T47D (cell line): ENCODE measurements around the gene HELB.

ENCODE experiments used
- DNase-seq, 2 experiments: peaks; one replicate each; pipeline versions ENCODE4 v3.0.0 to v3.0.0-alpha.2; 2011 to 2012; ENCODE audit warnings: low read depth in 1 of 2, low spot score in 1 of 2
- JUND ChIP-seq: IDR thresholded peaks from 2 replicates; pipeline ENCODE4 v1.6.1; 2012; ENCODE audit warnings: low read depth
- in situ Hi-C: cut with HindIII; loops from 2 replicates; pipeline ENCODE4 v1.10.0; 2016; ENCODE audit warnings: low sequenced_read_pairs, low pct_unique_long_range_greater_than_20kb

Gene HELB

DNA sequence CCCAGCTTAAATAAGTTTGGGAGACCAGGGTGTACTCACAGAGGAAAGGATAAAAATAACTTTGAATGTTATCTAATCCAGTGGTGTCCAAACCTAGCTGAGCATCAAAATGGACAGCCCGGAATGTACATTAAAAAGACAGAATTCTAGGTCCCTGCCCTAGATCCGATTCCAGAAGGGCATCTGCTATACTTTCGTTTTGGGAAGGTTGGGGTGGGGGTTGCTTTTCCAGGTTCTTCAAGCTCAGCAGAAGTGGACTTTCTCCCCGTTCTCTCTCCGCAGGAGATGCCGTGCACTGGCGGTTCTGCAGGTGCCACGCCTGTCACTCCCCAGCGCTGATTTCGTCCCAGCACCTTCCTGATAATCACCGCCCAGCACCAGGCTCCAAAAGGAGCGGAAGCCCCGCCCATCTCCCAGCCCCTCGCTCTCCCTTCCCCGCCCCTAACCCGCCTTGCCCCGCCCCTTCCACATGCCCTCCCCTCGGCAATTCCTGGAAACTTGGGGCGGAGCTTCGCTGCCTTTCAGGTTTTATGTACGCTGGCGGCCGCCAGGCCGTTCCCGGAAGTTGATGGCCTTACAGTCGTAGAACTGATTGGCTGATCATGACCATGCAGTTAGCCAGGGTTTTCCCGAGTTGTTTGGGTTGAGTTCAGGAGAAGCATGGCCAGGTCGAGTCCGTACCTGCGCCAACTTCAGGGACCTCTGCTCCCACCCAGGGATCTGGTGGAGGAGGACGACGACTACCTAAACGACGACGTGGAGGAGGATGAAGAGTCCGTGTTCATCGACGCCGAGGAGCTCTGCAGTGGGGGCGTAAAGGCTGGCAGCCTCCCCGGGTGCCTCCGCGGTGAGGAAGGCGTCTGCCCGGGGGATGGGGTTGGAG is at the start of gene HELB:
Gene HELB (plus strand): TSS at position 550 of the 883 bp plus-strand sequence. CDS start 111 bp downstream, at position 661.
- in situ Hi-C loops: no loop called here
- peak; percentile 78 to 97 for DNase-seq
- TF ChIP-seq JUND: no peak

- in situ Hi-C loops: no loop called here
- TF ChIP-seq JUND: no peak
- DNase-seq: no peak
Measured at GRCh38 chr12:66252771-66253170, 49.5 kb upstream of the HELB start.

GRCh38 chr12:66255737-66256136 is 46.6 kb upstream of the HELB start:
- no peak for DNase-seq
- in situ Hi-C loops: no loop called here
- no peak for TF ChIP-seq JUND

DNA sequence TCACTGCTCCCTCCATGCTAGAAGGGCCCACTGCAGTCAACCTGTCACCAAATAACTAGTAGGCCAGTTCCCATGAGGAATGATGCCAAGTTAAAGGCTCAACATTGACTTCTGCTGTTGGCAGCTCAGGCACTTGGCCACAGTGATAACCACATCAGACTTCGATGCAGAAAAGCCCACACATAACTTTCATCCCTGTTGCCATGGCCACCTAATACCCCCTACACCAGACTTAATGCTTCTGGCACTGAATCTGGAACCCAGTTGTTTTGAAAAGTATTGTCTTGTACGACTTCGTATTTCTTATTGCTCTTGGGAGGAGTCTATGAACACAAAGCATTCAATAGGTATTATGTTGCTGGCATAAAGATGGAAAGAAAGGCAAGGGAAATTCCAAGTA is 44.3 kb upstream of the HELB start:
- TF ChIP-seq JUND: no peak
- DNase-seq: no peak
- in situ Hi-C loops: no loop called here

DNA sequence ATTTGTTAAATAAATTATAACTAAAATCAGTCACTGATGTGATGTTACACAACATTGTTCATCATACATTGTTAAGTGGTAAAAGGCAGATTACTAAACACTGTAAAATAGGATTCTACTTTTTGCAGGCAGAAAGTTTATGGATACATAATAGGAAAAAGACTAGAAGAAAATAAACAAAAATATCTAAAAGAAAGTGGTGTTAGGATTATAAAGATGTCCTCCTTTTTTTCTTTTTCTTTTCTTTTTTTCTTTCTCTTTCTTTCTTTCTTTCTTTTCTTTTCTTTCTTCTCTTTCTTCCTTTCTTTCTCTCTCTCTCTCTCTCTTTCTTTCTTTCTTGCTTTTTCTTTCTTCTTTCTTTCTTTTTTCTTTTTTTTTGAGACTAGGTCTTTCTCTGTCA is 39.6 kb upstream of the HELB start:
- DNase-seq: no peak
- in situ Hi-C loops: no loop called here
- no peak for TF ChIP-seq JUND

GRCh38 chr12:66268562-66268961 is 33.7 kb upstream of the HELB start:
- no peak for DNase-seq
- no peak for TF ChIP-seq JUND
- in situ Hi-C loops: no loop called here

GRCh38 chr12:66269142-66269541 is 33.2 kb upstream of the HELB start:
- no peak for DNase-seq
- TF ChIP-seq JUND: no peak
- in situ Hi-C loops: no loop called here

DNA sequence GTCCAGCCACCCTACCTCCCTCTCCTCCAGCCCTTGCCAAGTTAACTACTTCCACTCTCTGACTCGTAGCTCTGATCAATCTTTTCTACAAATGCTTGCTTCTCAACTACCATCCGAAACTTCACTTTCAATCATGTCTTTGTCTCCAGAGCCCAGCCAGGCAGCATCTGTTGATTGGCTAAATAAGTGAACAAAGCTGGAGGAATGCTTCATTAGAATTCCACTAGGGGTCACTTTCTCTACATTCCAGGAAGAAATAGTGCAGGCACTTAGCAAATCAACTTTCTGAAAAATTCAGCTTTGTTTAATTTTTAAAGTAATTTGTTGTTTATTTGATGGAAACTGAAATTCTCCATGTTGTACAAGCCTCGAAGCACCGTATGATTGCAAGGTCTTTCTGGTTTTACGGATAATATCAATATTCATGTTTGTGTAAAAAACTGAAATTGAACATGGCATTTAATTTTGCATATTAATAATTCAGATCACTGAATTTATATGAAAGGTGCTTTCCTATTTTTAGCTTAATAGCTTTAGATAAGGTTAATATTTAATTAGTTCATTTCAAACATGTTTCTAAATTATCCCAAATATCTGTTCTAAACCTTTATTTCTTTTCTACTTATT is 32.4 kb upstream of the HELB start:
- peak; percentile 25 to 69 for DNase-seq
- in situ Hi-C loops: no loop called here
- TF ChIP-seq JUND: no peak

- in situ Hi-C loops: no loop called here
- no peak for TF ChIP-seq JUND
- DNase-seq: no peak
Measured at GRCh38 chr12:66270613-66271012, 31.7 kb upstream of the HELB start.

DNA sequence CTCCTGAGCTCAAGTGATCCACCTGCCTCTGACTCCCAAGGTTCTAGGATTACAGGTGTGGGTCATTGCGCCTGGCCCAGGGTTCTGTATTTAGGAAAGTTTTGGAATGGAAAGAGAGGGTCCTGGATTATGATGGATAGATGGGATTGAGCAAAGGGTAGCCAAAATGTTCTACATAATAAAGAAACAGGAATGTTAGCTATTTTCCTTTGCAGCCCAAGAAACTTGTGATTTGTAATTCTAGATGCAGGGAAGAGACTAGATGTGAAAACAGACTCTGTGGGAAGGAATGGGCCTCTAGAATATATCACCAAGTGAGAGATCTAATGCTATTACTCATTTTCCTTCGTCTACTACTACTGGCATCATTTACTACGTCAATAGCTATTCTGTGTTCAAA is 29.6 kb upstream of the HELB start:
- DNase-seq: no peak
- TF ChIP-seq JUND: no peak
- in situ Hi-C loops: no loop called here

GRCh38 chr12:66273147-66273546 is 29.1 kb upstream of the HELB start:
- in situ Hi-C loops: no loop called here

GRCh38 chr12:66275040-66275439 is 27.3 kb upstream of the HELB start:
- DNase-seq: no peak
- no peak for TF ChIP-seq JUND
- in situ Hi-C loops: no loop called here

More at GRCh38 chr12:66273147-66273546, 29.1 kb upstream of the HELB start:
- no peak for DNase-seq
- TF ChIP-seq JUND: no peak

GRCh38 chr12:66279123-66279712 is 23.1 kb upstream of the HELB start:
- DNase-seq: peak; percentile 14 to 49
- in situ Hi-C loops: no loop called here

DNA sequence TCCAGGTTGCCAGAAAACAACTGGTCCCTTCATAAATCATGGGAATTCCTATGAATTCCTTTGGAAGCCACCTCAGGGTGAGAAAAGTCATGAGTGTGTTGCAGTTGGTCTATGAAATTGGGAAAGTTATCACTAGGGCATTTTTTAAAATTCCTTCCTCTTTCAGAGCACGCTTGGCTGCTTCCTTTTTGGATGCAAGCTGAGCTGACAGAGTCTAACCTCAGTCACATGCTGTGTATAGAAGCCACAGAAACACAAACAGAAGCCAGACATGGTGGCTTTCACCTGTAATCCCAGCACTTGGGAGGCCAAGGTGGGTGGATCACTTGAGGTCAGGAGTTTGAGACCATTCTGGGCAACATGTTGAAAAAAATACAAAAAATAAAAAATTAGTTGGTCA is 21.7 kb upstream of the HELB start:
- no peak for TF ChIP-seq JUND
- DNase-seq: no peak

More at GRCh38 chr12:66279123-66279712, 23.1 kb upstream of the HELB start:
- TF ChIP-seq JUND: no peak

More for the DNA sequence above, 21.7 kb upstream of the HELB start:
- in situ Hi-C loops: no loop called here
